Left lobe of liver (tissue), 2 donors: Measurements from ENCODE around the gene LRRC28. TPM values are rescaled to one million over a fixed set of nuclear protein-coding genes. Genes with fewer than 3 reads are reported as not detected.
"Not testable (repeated sequence)": the region's sequence is repeated elsewhere in the genome, so short reads cannot be mapped to it uniquely, and the experiment has no call there.

Experiments used
- ATAC-seq: fragments of 200-7000 bp; cut with Tn5 transposase; one replicate; pipeline ENCODE4 v1.9.1; 2020; ENCODE audit warnings: mild to moderate bottlenecking, moderate library complexity
- DNase-seq: peaks from one replicate; pipeline ENCODE4 v3.0.0-alpha.2; 2020; ENCODE audit warnings: low spot score
- total RNA-seq: library from RNA; stranded (reverse); gene quantifications from one replicate; pipeline ENCODE4 v1.2.1, GENCODE V29; 2021
- donor health status: DM: no; HTN: no; CAD: no; lungs with moderate emphysema.
- donor health status: DM: no; HTN: yes; CAD: no.

LRRC28 gene
- total RNA-seq, 1 donor from 2014 or later, result 26.9 TPM

DNA sequence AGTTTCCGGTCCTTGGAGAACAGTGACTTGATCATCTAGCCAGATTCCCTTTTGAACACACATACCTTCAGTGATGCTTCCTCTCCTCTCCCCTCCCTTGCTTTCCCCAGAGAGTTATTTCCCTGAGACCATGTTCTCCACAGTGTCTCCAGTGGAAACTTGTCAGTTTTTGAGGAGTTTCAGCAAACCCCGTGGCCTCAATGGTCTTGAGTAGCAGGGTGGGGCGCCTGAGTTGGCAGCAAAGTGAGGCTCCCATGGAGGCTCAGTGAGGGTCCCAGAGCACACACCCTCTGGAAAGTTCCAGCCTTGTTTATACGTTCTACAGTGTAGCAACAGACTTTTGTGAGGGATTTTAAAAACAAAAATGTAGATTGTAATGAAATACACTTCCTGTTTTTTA lies 135.1 kb downstream of the LRRC28 start:
- ATAC-seq (no peak), DNase-seq (no peak)

DNA sequence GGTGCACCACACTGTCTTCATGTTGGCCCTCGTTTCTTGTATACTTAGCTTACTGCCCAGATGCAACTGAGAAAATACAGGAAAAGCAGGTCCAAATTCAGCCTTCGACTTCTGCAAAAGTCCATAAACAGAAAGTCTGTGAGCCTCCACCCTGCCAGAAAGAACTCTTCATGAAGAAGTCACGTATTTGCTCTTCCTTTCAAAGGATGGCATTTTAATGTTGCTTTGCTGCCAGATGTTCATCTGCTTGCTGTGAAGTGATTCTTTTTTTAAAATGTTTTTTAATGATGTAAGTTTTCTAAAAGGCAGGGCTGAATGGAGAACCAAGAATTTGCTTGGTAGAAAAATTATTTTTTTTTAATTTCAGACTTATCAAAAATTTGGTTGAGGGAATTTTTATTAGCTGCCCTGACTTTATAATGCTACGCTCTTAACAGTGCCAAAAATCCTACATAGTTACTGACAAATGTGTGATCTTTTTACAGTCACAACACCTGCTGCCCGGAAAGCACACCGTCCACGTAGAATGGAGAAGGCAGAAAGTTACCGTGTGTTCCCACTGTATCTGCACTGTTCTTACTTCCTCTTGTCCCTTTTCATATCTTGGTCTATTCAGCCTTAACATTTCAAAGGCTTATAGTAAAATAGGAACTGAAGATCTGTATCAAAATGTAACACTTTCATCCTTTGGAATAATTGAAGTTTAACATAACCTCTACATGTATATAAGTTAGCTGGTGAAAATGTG lies 136.3 kb downstream of the LRRC28 start:
- DNase-seq, result no peak
- no peak for ATAC-seq

DNA sequence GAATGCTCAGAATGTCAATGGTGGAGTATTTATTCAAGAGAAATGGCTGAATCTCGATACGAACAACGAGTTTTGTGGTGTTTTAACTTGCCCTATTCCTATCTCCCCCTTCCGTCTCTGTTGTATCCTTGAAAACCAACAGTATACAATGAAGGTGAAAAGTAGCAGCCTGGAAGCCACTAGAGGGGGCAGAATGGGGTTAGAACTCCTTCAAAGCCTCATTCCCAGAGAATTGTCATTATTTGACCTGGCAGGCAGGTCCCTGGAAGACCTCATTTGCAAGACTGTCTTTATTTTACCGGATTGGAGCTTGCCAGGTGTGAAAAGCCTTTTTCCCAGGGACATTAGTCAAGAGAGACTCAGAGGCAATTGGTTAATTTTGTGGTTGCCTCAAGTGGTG lies 139.4 kb downstream of the LRRC28 start:
- no peak for DNase-seq
- ATAC-seq, result no peak

DNA sequence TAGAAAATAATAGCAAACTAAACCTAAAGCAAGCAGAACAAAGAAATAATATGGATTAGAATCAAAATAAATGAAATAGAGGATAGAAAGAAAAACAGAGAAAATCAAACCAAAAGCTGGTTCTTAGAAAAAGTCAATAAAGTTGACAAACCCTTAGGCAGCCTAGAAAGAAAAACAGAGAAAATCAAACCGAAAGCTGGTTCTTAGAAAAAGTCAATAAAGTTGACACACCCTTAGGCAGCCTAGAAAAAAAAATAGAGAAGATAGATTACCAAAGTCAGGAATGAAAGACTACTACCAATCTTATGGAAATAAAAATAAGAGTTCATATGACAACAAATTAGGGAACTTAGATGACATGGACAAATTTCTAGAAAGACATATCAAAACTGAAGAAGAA lies 142.4 kb downstream of the LRRC28 start:
- ATAC-seq (no peak), DNase-seq (no peak)

DNA sequence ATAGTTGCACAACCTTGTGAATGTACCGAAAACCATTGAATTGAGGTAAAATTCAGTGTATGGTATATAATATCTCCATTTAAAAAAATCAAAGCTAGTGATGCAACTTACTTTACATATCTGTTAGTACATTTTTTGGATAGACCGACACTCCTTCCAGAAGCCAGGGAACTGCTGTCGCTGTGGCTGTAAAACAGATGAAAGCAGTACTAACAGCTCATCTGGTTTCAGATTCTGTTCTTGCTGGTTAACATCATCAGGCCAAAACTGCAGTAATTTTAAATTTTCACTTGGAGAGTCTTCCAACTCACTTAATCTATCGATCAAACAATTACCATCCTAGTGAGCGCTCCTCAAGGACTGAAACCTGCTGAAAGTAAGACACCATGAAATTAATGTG lies 145.1 kb downstream of the LRRC28 start:
- DNase-seq (no peak), ATAC-seq (no peak)

DNA sequence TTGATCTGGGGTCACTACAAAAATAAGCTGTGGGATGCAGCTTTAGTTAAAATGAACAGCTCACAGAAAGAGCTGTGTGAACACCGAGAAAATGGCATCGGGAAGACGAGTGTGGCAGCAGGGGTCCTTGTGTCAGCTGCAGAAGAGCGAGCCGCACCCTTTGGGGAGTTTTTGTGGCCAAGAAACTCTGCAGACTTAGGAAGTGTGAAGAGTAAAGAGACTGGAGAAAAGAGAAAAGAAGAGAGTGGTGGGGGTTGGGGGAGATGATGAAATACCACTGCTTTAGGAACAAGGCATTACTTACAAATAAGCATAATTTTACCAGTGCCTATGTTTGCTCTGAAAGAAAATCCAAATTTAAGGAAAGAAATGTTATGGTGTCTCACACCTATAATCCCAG lies 147.8 kb downstream of the LRRC28 start:
- DNase-seq, result no peak
- no peak for ATAC-seq

DNA sequence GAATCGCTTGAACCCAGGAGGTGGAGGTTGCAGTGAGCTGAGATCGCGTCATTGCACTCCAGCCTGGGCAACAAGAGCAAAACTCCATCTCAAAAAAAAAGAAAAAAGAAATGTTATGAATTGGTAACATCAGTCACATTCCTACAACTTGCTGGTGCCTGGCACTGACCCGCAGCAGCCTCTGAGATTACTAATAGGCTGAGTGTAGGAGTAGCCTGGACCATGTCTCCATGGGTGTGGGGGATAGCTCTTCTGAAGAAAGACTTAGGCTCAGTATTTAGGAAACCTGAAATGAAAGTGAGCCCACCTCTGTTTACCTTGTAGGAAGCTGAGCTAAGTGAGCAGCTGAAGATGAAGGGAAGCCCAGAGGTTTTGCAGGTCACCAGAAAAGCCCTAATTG lies 148.3 kb downstream of the LRRC28 start:
- ATAC-seq, result no peak
- DNase-seq, result no peak

DNA sequence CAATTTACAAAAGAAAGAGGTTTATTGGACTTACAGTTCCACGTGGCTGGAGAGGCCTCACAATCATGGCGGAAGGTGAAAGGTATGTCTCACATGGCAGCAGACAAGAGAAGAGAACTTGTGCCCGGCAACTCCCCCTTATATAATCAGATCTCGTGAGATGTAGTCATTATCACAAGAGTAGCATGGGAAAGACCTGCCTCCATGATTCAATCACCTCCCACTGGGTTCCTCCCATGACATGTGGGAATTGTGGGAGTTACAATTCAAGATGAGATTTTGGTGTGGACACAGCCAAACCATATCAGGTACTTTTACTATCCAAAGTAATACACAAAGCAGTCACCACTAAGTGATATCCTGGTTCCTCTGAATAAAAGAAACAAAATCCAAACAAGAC lies 149.9 kb downstream of the LRRC28 start:
- not testable (repeated sequence) for DNase-seq, ATAC-seq

DNA sequence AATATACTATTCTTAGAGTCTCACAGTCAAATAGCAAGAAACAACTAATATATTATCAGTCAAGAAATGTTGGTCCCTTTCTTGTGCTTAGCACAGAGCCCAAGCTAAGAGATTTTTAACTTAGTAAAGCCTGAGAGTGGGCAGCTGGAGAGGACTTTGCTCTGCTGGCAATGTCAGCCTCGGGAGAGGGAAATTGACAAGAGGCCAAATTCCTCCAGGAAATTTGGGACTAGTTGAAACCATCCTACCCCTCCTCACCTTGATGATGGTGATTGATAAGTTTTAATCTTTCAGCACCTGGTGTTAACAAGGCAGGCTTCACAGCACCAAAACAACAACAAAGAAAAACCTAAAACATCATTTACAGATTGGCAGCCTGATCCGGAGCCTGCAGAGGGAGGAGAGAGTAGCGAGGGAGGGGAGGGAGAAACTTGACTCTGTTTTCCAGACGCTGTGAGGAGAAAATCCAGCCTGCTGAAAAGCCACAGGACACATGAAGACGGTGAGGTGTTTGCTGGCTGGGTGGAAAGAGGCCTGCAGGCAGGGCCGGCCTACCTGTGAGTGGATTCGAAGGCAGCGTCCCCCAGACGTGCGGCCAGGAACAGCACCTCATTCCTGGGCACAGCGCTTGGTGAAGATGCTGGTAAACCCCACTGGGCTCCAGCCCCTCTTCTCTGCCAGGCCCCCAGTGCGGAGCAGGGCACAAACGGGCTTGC lies 150.9 kb downstream of the LRRC28 start:
- peak; percentile 83 for ATAC-seq

DNA sequence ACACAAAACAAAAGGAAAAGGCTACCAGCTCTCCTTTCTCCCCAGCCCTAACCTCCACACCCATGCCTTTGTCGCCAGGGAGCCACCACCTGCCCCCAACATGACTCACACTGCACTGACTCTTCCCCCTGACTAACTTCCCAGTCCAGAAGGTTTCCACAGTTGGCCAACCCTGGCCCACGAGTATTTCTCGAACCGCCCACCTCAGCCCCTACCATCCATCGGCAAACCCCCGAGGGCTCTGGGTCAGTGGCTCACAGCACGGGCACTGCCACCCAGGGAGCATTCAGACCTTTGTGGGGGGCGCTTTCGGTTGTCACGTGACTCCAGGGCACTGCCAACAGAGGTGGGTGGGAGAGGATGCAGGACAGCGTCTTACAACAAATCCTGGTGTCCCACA lies 152.3 kb downstream of the LRRC28 start:
- DNase-seq (no peak), ATAC-seq (no peak)

More for the DNA sequence above, 150.9 kb downstream of the LRRC28 start:
- DNase-seq, result no peak

DNA sequence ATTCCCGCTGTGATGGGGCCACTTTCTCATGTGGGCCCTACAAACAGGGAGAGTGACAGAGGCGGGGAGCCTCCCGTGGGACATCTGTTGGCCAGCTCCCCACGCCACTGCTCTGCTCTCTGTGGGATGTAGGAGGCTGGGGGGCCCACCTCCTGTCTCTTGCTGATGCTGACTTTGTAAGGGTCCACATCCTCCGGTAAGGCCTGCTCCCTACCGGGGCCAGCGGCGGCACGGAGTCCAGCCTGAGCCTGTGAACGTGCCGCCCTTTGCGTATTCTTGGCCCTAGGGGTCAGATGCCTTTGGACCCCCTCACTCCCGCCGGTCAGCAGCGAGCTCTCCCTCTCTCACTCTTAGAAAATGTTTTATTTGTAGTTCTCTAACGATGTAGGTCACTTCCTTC lies 153.2 kb downstream of the LRRC28 start:
- DNase-seq, result no peak
- ATAC-seq, result no peak

DNA sequence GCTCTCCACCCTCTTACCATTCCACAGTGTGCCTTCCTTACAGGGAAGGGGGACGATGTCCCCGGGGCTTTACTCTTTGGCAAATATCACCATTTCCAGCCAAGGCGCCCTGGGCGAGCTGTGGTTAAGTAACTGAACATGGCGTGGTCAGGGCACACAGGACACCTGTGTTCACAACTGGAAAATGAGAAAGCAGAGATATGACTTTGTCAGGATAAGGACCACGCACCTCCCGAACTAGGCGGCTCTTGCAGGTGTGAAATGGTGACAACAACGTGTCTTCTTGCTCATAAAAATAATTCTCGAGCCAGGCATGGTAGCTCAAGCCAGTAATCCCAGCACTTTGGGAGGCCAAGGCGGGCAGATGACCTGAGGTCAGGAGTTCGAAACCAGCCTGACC lies 154.8 kb downstream of the LRRC28 start:
- DNase-seq (no peak), ATAC-seq (no peak)

DNA sequence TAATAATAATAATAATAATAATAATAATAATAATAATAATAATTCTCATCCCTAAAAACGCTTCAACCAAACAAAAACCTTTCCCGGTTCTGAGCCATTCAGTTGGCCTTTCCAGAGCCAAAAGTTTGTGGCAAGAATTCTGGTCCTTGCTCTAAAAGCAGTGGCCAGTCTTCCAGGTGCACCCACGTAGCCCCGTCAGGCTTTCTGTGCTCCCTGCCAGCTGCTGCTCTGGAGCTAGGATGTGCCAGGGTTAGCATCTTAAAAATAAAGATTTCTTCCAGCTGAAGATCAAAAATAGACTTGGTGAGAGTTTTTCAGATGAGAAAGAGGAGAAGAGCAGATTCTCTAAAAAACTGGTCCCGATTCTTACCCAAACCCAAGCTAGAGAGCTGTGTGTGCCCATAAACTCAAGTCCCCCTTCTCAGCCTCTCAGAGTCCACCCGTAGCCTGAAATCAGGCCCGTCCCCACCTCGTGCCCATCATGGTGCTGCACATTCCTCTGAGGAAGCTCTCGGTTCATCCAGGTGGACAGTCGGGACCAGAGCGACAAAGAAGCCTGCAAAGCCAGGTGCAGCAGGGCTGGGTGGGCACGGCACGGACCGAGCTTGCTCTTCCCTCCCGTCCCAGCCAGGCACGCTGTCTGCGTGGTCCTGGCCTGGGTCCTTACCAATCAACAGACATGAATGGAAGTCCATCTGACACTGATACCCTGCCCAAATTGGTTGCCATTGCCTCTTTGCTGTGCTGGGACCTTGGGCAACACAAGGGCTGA lies 155.6 kb downstream of the LRRC28 start:
- no peak for ATAC-seq
- DNase-seq, result no peak

DNA sequence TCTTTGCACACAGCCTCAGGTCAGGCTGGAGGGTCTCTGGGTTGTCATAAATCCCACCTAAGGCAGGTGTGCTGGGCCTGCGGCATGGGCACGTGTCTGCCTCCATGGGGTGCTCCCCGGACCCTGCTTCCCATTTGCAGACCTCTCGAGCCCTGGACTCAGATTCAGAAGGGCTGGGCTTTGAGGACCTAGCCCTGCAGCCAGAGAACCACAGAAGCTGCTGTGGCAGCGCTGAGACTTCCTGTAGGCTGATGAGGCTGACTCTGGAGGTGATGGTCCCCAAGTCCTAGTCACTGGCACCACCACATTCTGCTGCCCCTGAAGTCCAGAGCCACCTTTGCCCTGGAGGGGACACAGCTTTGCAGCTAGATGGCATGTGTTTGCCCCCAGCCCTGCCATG lies 156.4 kb downstream of the LRRC28 start:
- ATAC-seq (no peak), DNase-seq (no peak)

DNA sequence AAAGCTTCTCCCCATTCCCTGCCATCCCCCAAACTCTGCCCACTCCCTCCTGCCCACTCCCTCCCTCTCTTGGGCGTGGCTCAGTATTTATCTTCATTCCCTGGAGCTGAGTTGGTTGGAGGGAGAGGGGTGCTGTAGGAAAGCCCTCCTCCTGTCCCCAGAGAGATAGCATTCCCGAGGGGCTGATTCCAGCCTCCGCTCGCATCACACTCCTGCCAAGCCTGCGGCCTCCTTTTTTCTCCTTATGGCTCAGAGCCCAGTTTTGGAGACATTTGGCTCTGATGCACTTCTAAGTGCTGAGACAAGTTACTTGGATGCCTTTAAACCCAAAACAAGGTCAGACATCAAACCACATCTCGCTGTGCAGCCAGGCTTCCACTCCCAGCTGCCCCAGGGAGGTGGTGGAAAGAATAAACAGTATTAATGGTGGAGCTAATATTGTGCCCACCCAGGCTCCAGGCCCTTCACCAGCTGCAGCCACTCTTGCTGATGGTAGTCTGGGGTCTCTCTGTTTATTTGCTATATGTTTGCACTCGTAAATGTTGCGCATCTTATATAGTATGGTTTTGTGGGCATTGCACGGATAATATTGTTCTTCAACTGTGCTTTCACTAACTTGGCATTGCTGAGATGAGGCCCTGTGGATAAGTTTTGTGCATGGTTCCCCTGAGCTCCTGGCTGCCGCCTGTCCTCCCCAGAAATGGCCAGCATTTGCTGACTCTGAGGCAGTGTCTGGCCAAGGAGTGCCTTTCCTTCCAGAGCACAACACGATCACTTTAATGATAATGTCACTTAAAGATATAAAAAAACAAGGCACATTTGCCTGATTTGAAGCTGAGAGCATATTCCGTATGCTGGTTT lies 157.2 kb downstream of the LRRC28 start:
- DNase-seq (no peak), ATAC-seq (no peak)

DNA sequence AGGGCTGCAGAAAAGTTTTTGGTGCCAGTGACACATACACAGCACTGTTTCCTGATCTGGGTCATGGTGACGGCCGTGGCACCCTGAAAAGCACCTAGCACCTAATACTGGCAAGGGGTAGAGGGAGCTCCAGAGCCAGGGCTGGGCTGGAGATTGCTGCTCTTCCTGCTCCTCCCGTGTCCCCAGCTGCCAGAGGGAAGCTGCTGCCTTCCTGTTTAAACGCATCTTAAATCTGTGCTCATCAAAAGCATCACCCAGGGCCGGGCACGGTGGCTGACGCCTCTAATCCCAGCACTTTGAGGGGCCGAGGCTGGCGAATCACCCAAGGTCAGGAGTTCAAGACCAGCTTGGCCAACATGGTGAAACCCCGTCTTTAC lies 157.8 kb downstream of the LRRC28 start:
- DNase-seq (no peak), ATAC-seq (peak; percentile 92)

DNA sequence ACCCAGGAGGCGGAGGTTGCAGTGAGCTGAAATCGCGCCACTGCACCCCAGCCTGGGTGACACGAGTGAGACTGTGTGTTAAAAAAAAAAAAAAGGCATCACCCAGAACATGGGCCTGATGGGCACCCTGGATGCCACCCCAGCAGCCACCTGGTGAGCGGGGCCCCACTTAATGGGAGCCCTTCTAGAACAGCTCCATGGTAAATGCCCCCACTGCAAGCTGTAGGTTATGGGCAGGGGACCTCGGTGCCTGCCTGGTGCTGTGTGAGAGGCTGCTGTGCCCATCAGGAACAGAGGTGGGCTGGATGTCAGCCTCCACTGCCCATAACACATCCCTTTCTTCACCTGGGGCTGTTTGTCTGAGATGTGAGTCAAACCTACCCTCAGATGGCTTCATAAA lies 158.3 kb downstream of the LRRC28 start:
- DNase-seq (no peak), ATAC-seq (no peak)

DNA sequence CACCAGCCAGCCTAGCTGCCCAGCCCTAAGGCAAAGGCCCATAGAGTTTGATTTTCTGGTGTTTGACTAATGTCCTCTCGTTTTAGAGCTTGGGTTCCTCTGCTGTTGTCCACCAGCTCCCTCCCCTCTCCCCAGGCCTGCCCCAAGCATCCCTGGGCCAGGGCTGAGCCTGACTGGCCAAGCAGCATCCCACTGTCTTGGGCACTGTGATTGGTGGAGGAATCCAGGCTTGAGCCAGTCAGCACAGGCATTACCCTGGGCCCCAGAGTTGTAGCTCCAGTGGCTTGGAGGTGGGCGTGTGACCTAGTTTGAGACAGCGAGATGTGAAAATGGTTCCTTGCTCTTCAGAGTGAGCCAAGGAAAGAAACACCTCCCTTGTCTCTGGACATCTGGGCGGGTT lies 159.2 kb downstream of the LRRC28 start:
- no peak for ATAC-seq
- no peak for DNase-seq

DNA sequence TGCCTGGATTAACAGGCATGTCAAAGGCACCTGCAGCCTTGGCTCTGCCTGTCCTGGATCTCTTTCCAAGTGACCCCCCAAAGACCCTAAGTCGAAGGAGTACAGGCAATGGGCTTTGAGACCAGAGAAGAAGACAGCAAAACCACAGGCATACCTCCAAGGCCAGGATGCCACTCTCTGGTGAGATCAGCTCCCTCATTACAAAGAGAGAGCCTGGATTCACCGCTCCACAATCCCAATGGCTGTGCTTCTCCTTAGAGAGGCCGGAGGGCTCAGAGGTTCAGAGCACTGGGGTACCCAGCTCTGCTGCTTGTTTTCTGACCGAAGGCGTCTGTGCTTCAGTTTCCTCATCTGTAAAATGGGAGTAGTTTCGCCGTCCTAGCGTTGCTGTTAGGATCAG lies 160.0 kb downstream of the LRRC28 start:
- DNase-seq, result no peak

DNA sequence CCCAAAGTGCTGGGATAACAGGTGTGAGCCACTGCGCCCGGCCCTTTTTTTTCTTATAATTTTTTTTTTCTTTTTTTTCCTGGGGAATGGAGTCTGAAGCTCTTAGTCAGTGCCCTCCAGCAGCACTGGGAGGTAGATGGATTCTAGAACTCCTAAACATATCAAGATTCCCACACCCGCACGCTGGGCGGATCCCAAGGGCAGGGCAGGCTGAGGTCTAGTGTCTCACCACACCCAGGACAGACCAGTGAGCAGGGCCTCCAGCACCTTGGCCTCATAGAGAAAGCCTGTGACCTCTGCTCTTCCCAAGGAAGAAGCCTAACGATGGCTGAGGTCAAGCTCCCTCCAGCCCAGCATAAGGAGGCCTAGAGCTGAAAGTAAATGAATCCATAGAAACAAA lies 160.8 kb downstream of the LRRC28 start:
- DNase-seq, result no peak
- ATAC-seq, result no peak

More for the DNA sequence above, 160.0 kb downstream of the LRRC28 start:
- ATAC-seq, result no peak

DNA sequence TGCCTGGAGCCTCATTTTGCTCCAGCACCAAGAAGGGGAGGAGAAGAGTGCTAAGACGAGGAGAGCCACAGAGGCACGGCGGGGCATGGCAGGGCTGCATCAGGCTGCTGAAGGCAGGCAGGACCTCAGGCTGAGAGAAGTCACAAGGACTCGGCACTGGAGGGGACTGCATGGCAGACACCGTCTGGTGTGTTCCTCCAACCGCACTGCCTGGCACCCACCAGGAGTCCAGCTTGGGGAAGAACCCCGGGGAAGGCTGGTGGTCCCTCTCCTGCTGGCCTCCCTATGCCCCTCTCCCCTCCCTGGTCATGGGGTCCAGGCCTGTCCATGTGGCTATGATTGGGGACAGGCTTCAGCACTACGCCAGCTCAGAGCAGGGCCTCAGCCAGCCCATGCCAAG lies 161.3 kb downstream of the LRRC28 start:
- no peak for ATAC-seq
- no peak for DNase-seq
